SK-N-SH (cell line): ENCODE data around the gene SIT1. TPM values are rescaled to one million over a fixed set of nuclear protein-coding genes. Genes with fewer than 3 reads are reported as not detected.

Source experiments
- CTCF ChIA-PET: fragments of 300-600, 350-600 bp; formaldehyde crosslinking; extraction: SDS; loops from one replicate; lab custom pipeline; 2021; lab: Yijun Ruan, JAX
- POLR2A ChIA-PET: fragments of 350-600 bp; sonication (Branson Sonifier 250); formaldehyde crosslinking; extraction: SDS; loops from one replicate; lab custom pipeline; 2020; ENCODE audit warnings: antibody characterized with exemption, inconsistent platforms; lab: Yijun Ruan, JAX
- DNase-seq: peaks from one replicate; pipeline ENCODE4 v3.0.0; 2012
- H2AFZ ChIP-seq: fragments of 200-600 bp; sonication (generic); 2 replicates; pipeline ENCODE4 v1.8.1; 2016; ENCODE audit warnings: antibody characterized with exemption, mild to moderate bottlenecking, low read depth
- H3F3A ChIP-seq: fragments of 200-600 bp; sonication (generic); replicated peaks from 2 replicates; pipeline ENCODE3; 2016; ENCODE audit warnings: antibody characterized with exemption, mild to moderate bottlenecking; ENCODE audit not compliant: insufficient read depth
- H3K27ac ChIP-seq, 2 experiments: fragments of 200-500 bp in 1 of 2; fragments of 200-600 bp in 1 of 2; sonication (Bioruptor generic) in 1 of 2; sonication (generic), shearing (Covaris generic) in 1 of 2; 2 replicates each; pipeline versions ENCODE4 v1.5.1 to v1.6.1; 2014 to 2016; ENCODE audit warnings: low read depth in 2 of 2, inconsistent platforms in 1 of 2, low read length in 1 of 2, mild to moderate bottlenecking in 1 of 2, mixed read lengths in 1 of 2
- H3K27me3 ChIP-seq: fragments of 200-600 bp; sonication (generic), shearing (Covaris generic); 2 replicates; pipeline ENCODE4 v1.6.1; 2016; ENCODE audit warnings: mixed run types; ENCODE audit not compliant: insufficient read depth
- H3K36me3 ChIP-seq, 2 experiments: fragments of 200-500 bp in 1 of 2; fragments of 200-600 bp in 1 of 2; sonication (Bioruptor generic) in 1 of 2; sonication (generic) in 1 of 2; replicated peaks in 1 of 2; 2 replicates each; pipeline versions ENCODE3 to v1.5.1; 2014 to 2016; ENCODE audit warnings: low read length in 1 of 2, mild to moderate bottlenecking in 1 of 2; ENCODE audit not compliant: insufficient read depth in 2 of 2, control insufficient read depth in 1 of 2
- H3K4me1 ChIP-seq, 2 experiments: fragments of 200-500 bp in 1 of 2; fragments of 200-600 bp in 1 of 2; sonication (Bioruptor generic) in 1 of 2; sonication (generic), shearing (Covaris generic) in 1 of 2; 2 replicates each; pipeline versions ENCODE4 v1.5.1 to v1.6.1; 2014 to 2016; ENCODE audit warnings: low read depth in 1 of 2, low read length in 1 of 2, mixed run types in 1 of 2; ENCODE audit not compliant: insufficient read depth in 2 of 2, control insufficient read depth in 1 of 2
- H3K4me2 ChIP-seq: fragments of 200-600 bp; sonication (generic), shearing (Covaris generic); 2 replicates; pipeline ENCODE4 v1.6.1; 2017; ENCODE audit warnings: mixed run types
- H3K4me3 ChIP-seq, 2 experiments: fragments of 200-500 bp in 1 of 2; fragments of 200-600 bp in 1 of 2; sonication (Bioruptor generic) in 1 of 2; sonication (generic), shearing (Covaris generic) in 1 of 2; 2 replicates each; pipeline versions ENCODE4 v1.5.1 to v1.8.1; 2014 to 2016; ENCODE audit warnings: low read depth in 2 of 2, inconsistent platforms in 1 of 2, low read length in 1 of 2, mild to moderate bottlenecking in 1 of 2, mixed read lengths in 1 of 2, moderate library complexity in 1 of 2
- H3K79me2 ChIP-seq: fragments of 200-600 bp; sonication (generic); 2 replicates; pipeline ENCODE4 v1.8.1; 2017; ENCODE audit warnings: mild to moderate bottlenecking; ENCODE audit not compliant: insufficient read depth
- H3K9ac ChIP-seq: fragments of 200-600 bp; sonication (generic); 2 replicates; pipeline ENCODE4 v1.6.1; 2017; ENCODE audit warnings: mixed run types
- H3K9me2 ChIP-seq: fragments of 200-600 bp; sonication (generic); 2 replicates; pipeline ENCODE4 v1.6.1; 2017; ENCODE audit warnings: mixed run types
- H3K9me3 ChIP-seq: fragments of 200-600 bp; sonication (generic); 2 replicates; pipeline ENCODE4 v1.6.1; 2017; ENCODE audit warnings: mixed run types, mild to moderate bottlenecking, moderate library complexity
- H4K20me1 ChIP-seq: fragments of 200-600 bp; sonication (generic); 2 replicates; pipeline ENCODE4 v1.6.1; 2017; ENCODE audit warnings: mild to moderate bottlenecking, mixed run types; ENCODE audit not compliant: insufficient read depth
- CHD2 ChIP-seq: fragments of 150-350 bp; IDR thresholded peaks from 2 replicates; pipeline ENCODE4 v1.6.1; 2018; ENCODE audit warnings: low read length; ENCODE audit not compliant: partially characterized antibody
- FOSL2 ChIP-seq: IDR thresholded peaks from 2 replicates; pipeline ENCODE4 v1.4.0; 2012; ENCODE audit warnings: low read depth, mild to moderate bottlenecking, moderate library complexity, borderline replicate concordance
- FOXJ3 ChIP-seq: sonication (generic); formaldehyde crosslinking; IDR thresholded peaks from 2 replicates; pipeline ENCODE4 v1.5.1; 2020; ENCODE audit warnings: mild to moderate bottlenecking, missing genetic modification reagents
- GABPA ChIP-seq: IDR thresholded peaks from 2 replicates; pipeline ENCODE4 v1.4.0; 2012; ENCODE audit warnings: low read depth, mild to moderate bottlenecking
- GATA2 ChIP-seq: sonication (generic); formaldehyde crosslinking; IDR thresholded peaks from 2 replicates; pipeline ENCODE4 v1.5.0; 2020; ENCODE audit warnings: mild to moderate bottlenecking, missing genetic modification reagents
- MAX ChIP-seq: IDR thresholded peaks from 2 replicates; pipeline ENCODE4 v1.4.0; 2012; ENCODE audit warnings: low read depth
- NFIC ChIP-seq: IDR thresholded peaks from 2 replicates; pipeline ENCODE4 v1.4.0; 2012; ENCODE audit warnings: borderline replicate concordance
- SMC3 ChIP-seq: IDR thresholded peaks from 2 replicates; pipeline ENCODE4 v1.6.1; 2012; ENCODE audit warnings: low read depth, low read length, improper control_type of control experiment
- TCF12 ChIP-seq: IDR thresholded peaks from 2 replicates; pipeline ENCODE4 v1.4.0; 2012
- TEAD4 ChIP-seq: IDR thresholded peaks from 2 replicates; pipeline ENCODE4 v1.4.0; 2012; ENCODE audit warnings: mild to moderate bottlenecking, borderline replicate concordance; ENCODE audit not compliant: insufficient read depth
- YY1 ChIP-seq: IDR thresholded peaks from 2 replicates; pipeline ENCODE4 v1.4.0; 2012; ENCODE audit warnings: low read depth, mild to moderate bottlenecking
- WGBS: methylation state at CpG from one replicate; pipeline ENCODE4 v1.1.6; 2017; ENCODE audit warnings: low lambda C conversion rate; 5-methylcytosine and 5-hydroxymethylcytosine counted together
- polyA plus RNA-seq, 3 experiments: library from polyadenylated mRNA; depleted of rRNA; stranded (reverse); fragments of >200 nt; gene quantifications; 2 replicates each; pipeline ENCODE4 v1.2.3, GENCODE V29; 2012
- TF ChIP-seq, protein P1 (sequence below): IDR thresholded peaks from 2 replicates; pipeline ENCODE4 v1.4.0; 2012; ENCODE audit warnings: low read depth, borderline replicate concordance
- TF ChIP-seq, protein P2 (sequence below): IDR thresholded peaks from 2 replicates; pipeline ENCODE4; 2012
- TF ChIP-seq, protein P3 (sequence below): fragments of 200-600 bp; sonication (generic); IDR thresholded peaks from 2 replicates; pipeline ENCODE4 v1.6.1; 2017; ENCODE audit warnings: antibody characterized with exemption, mild to moderate bottlenecking, moderate library complexity
- TF ChIP-seq, protein P4 (sequence below): fragments of 150-350 bp; IDR thresholded peaks from 2 replicates; pipeline ENCODE4 v1.6.1; 2017; ENCODE audit warnings: antibody characterized with exemption, low read length, low read depth, borderline replicate concordance
- TF ChIP-seq, protein P5 (sequence below): fragments of 150-350 bp; IDR thresholded peaks from 2 replicates; pipeline ENCODE4 v1.6.1; 2016; ENCODE audit warnings: mild to moderate bottlenecking, low read depth, low read length

SIT1 gene
- polyA plus RNA-seq, 1 of the 3 experiments (the other 2 are of a cell fraction), result not detected

- no peak for DNase-seq
- H3K36me3 ChIP-seq, result peaks cover 7 to 23% of the 10 kb centered on the region in 2 experiments
- ChIA-PET POLR2A (no interaction called here), CTCF (interaction anchor here (1.9 to 4.1 kb wide), 4 partner anchors 11 to 55 kb away, joined by 6 to 32 read pairs (median 18); partner anchors contain the start of genes ARHGEF39, CCDC107 and RMRP)
- H3K27ac ChIP-seq, result no peak overlapping the region
- no peak overlapping the region for H3K4me3 ChIP-seq
- peaks cover 11% of the 10 kb centered on the region for H4K20me1 ChIP-seq
- TF ChIP-seq, protein P1, sequence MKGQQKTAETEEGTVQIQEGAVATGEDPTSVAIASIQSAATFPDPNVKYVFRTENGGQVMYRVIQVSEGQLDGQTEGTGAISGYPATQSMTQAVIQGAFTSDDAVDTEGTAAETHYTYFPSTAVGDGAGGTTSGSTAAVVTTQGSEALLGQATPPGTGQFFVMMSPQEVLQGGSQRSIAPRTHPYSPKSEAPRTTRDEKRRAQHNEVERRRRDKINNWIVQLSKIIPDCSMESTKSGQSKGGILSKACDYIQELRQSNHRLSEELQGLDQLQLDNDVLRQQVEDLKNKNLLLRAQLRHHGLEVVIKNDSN, result no peak
- TF ChIP-seq, protein P2, sequence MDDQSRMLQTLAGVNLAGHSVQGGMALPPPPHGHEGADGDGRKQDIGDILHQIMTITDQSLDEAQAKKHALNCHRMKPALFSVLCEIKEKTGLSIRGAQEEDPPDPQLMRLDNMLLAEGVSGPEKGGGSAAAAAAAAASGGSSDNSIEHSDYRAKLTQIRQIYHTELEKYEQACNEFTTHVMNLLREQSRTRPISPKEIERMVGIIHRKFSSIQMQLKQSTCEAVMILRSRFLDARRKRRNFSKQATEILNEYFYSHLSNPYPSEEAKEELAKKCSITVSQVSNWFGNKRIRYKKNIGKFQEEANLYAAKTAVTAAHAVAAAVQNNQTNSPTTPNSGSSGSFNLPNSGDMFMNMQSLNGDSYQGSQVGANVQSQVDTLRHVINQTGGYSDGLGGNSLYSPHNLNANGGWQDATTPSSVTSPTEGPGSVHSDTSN, result no peak
- TF ChIP-seq FOSL2, result no peak
- TF ChIP-seq YY1, result no peak
- TF ChIP-seq GATA2 (CRISPR knock-in tag), result no peak
- no peak for TF ChIP-seq TEAD4
- TF ChIP-seq, protein P3, sequence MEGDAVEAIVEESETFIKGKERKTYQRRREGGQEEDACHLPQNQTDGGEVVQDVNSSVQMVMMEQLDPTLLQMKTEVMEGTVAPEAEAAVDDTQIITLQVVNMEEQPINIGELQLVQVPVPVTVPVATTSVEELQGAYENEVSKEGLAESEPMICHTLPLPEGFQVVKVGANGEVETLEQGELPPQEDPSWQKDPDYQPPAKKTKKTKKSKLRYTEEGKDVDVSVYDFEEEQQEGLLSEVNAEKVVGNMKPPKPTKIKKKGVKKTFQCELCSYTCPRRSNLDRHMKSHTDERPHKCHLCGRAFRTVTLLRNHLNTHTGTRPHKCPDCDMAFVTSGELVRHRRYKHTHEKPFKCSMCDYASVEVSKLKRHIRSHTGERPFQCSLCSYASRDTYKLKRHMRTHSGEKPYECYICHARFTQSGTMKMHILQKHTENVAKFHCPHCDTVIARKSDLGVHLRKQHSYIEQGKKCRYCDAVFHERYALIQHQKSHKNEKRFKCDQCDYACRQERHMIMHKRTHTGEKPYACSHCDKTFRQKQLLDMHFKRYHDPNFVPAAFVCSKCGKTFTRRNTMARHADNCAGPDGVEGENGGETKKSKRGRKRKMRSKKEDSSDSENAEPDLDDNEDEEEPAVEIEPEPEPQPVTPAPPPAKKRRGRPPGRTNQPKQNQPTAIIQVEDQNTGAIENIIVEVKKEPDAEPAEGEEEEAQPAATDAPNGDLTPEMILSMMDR, result no peak
- no peak for TF ChIP-seq NFIC
- TF ChIP-seq, protein P4, sequence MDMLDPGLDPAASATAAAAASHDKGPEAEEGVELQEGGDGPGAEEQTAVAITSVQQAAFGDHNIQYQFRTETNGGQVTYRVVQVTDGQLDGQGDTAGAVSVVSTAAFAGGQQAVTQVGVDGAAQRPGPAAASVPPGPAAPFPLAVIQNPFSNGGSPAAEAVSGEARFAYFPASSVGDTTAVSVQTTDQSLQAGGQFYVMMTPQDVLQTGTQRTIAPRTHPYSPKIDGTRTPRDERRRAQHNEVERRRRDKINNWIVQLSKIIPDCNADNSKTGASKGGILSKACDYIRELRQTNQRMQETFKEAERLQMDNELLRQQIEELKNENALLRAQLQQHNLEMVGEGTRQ, result no peak
- no peak for TF ChIP-seq TCF12
- TF ChIP-seq, protein P5, sequence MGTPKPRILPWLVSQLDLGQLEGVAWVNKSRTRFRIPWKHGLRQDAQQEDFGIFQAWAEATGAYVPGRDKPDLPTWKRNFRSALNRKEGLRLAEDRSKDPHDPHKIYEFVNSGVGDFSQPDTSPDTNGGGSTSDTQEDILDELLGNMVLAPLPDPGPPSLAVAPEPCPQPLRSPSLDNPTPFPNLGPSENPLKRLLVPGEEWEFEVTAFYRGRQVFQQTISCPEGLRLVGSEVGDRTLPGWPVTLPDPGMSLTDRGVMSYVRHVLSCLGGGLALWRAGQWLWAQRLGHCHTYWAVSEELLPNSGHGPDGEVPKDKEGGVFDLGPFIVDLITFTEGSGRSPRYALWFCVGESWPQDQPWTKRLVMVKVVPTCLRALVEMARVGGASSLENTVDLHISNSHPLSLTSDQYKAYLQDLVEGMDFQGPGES, result no peak
- no peak for TF ChIP-seq CHD2
- TF ChIP-seq MAX, result no peak
- TF ChIP-seq SMC3, result no peak
- no peak for TF ChIP-seq FOXJ3 (CRISPR knock-in tag)
- TF ChIP-seq GABPA, result no peak
- peaks cover 1% of the 10 kb centered on the region for H3F3A ChIP-seq
- no peak overlapping the region for H2AFZ ChIP-seq
- peaks cover 7 to 12% of the 10 kb centered on the region in 2 experiments; a peak in 1 of 4 replicates for H3K4me1 ChIP-seq
- WGBS, result 94% methylated on average over 12 of the region's 13 CpGs
- H3K27me3 ChIP-seq, result no peaks in the 10 kb centered on the region
- H3K79me2 ChIP-seq, result peaks cover 22% of the 10 kb centered on the region
- H3K9me3 ChIP-seq, result no peaks in the 10 kb centered on the region
- no peak overlapping the region for H3K9ac ChIP-seq
- no peaks in the 10 kb centered on the region for H3K9me2 ChIP-seq
- H3K4me2 ChIP-seq, result no peak overlapping the region
Measured at GRCh38 chr9:35609820-35610163, 40.9 kb downstream of the SIT1 start.
